Measurements from ENCODE around the gene FAM219B.

GRCh38 chr15:74906067-74906449 is 593 bp downstream of the FAM219B start:
- no peak for TF ChIP-seq POLR2A (IDR thresholded peaks at IDR 0.05; ENCODE audit: low read depth, low read length)
- TF ChIP-seq CTCF (conservative IDR thresholded peaks at IDR 0.05; ENCODE audit: low read depth, low read length), result no peak
- no peak for TF ChIP-seq RFX5 (IDR thresholded peaks at IDR 0.05; ENCODE audit: low read depth, low read length)
- no peak for TF ChIP-seq MAZ (IDR thresholded peaks at IDR 0.05; ENCODE audit: borderline replicate concordance, low read depth, low read length)
- TF ChIP-seq CHD1 (IDR thresholded peaks at IDR 0.05; ENCODE audit: low read depth, low read length), result no peak
- no peak for TF ChIP-seq SMC3 (IDR thresholded peaks at IDR 0.05; ENCODE audit: low read depth, low read length)
- no peak for TF ChIP-seq RAD21 (IDR thresholded peaks at IDR 0.05; ENCODE audit: low read length)
- no peak for TF ChIP-seq USF2 (IDR thresholded peaks at IDR 0.05; ENCODE audit: low read depth, low read length)
- TF ChIP-seq MAFK (IDR thresholded peaks at IDR 0.05; ENCODE audit: low read depth, low read length), result no peak
